Spleen (tissue), 7 donors: Measurements from ENCODE around the gene MRPL57.

ENCODE experiments used
- POLR2AphosphoS5 ChIP-seq, 3 donors: sonication (generic); formaldehyde crosslinking; IDR thresholded peaks; one replicate each; pipeline ENCODE4 v1.5.1; 2017; ENCODE audit warnings: antibody characterized with exemption in 3 of 3
- TF ChIP-seq, protein P1 (sequence below), 11 experiments: fragments of 200-600 bp in 7 of 11; fragments of 450-650 bp in 4 of 11; sonication (generic) in 4 of 11; IDR thresholded peaks in 8 of 11; conservative IDR thresholded peaks in 3 of 11; 1 replicate in 7 of 11; 2 replicates in 4 of 11; pipeline versions ENCODE4 v1.4.0 to v1.8.0; 2016 to 2021; ENCODE audit warnings: antibody characterized with exemption in 11 of 11, inconsistent platforms in 4 of 11, mild to moderate bottlenecking in 1 of 11
- donor health status: DM: no; HTN: no; CAD: no; lungs with moderate emphysema.
- donor health status: DM: no; HTN: no; CAD: no.
- donor health status: DM: no; HTN: no; CAD: no.

DNA sequence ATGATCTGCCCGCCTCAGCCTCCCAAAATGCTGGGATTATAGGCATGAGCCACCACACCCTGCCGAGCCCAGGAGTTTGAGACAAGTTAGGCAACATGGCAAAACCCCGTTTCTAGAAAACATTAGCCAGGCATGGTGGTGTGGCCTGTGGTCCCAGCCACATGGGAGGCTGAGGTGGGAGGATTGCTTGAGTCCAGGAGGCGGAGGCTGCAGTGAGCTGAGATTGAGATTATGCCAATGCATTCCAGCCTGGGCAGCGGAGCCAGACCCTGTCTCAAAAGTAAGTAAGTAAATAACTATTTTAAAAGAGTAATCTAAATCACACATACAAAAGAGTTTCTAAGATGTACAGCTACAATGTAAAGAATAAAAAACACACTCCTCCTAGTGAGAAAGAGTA lies 42.0 kb upstream of the MRPL57 start:
- TF ChIP-seq, protein P1, sequence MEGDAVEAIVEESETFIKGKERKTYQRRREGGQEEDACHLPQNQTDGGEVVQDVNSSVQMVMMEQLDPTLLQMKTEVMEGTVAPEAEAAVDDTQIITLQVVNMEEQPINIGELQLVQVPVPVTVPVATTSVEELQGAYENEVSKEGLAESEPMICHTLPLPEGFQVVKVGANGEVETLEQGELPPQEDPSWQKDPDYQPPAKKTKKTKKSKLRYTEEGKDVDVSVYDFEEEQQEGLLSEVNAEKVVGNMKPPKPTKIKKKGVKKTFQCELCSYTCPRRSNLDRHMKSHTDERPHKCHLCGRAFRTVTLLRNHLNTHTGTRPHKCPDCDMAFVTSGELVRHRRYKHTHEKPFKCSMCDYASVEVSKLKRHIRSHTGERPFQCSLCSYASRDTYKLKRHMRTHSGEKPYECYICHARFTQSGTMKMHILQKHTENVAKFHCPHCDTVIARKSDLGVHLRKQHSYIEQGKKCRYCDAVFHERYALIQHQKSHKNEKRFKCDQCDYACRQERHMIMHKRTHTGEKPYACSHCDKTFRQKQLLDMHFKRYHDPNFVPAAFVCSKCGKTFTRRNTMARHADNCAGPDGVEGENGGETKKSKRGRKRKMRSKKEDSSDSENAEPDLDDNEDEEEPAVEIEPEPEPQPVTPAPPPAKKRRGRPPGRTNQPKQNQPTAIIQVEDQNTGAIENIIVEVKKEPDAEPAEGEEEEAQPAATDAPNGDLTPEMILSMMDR (IDR thresholded peaks at IDR 0.05 in 8 of 11, conservative IDR thresholded peaks at IDR 0.05 in 3 of 11) = no peak
- no peak for TF ChIP-seq POLR2AphosphoS5 (IDR thresholded peaks at IDR 0.05)
